Panc1 (cell line): ENCODE data around the gene GALNTL6.

ENCODE experiments used
- CTCF ChIP-seq: fragments of 450-650 bp; IDR thresholded peaks from 2 replicates; pipeline ENCODE4 v1.5.1; 2017; ENCODE audit warnings: mild to moderate bottlenecking
- POLR2AphosphoS5 ChIP-seq: IDR thresholded peaks from 2 replicates; pipeline ENCODE4 v1.6.1; 2012; ENCODE audit warnings: mild to moderate bottlenecking, low read depth, low read length, moderate library complexity

- TF ChIP-seq CTCF (peak; percentile 50; the same call in 1 of the 2 replicates), POLR2AphosphoS5 (no peak)
Measured at GRCh38 chr4:172830295-172830764, 1017.1 kb downstream of the GALNTL6 start.
